Upper lobe of left lung (tissue), 6 donors: ENCODE results near the gene SMCO4. TPM values are rescaled to one million over a fixed set of nuclear protein-coding genes. Genes with fewer than 3 reads are reported as not detected.

ENCODE experiments used
- ATAC-seq, 2 donors: fragments of 200-7000 bp; cut with Tn5 transposase; one replicate each; pipeline ENCODE4 v1.9.1; 2022; ENCODE audit warnings: mild to moderate bottlenecking in 2 of 2, moderate library complexity in 2 of 2; ENCODE audit not compliant: low FRiP score in 2 of 2
- DNase-seq, 2 donors: peaks; one replicate each; pipeline ENCODE4 v3.0.0-alpha.2; 2019 to 2020
- H3K27ac ChIP-seq, 4 donors: fragments of 200-600 bp; sonication (generic); one replicate each; pipeline ENCODE4 v1.5.1; 2016 to 2019
- H3K27me3 ChIP-seq, 4 donors: fragments of 200-600 bp; sonication (generic); one replicate each; pipeline ENCODE4 v1.5.1; 2017 to 2019
- H3K36me3 ChIP-seq, 4 donors: fragments of 200-600 bp; sonication (generic); one replicate each; pipeline ENCODE4 v1.5.1; 2016 to 2019
- H3K4me1 ChIP-seq, 4 donors: fragments of 200-600 bp; sonication (generic); one replicate each; pipeline ENCODE4 v1.5.1; 2018 to 2019
- H3K4me3 ChIP-seq, 4 donors: fragments of 200-600 bp; sonication (generic); one replicate each; pipeline ENCODE4 v1.5.1; 2017 to 2019; ENCODE audit warnings: mild to moderate bottlenecking in 2 of 4, moderate library complexity in 1 of 4
- H3K9me3 ChIP-seq, 4 donors: fragments of 200-600 bp; sonication (generic); one replicate each; pipeline ENCODE4 v1.5.1; 2018 to 2019
- CTCF ChIP-seq, 6 experiments: fragments of 450-650 bp in 4 of 6; fragments of 200-600 bp in 2 of 6; sonication (generic) in 2 of 6; IDR thresholded peaks; one replicate each; pipeline ENCODE4 v1.5.1; 2016 to 2019; ENCODE audit warnings: antibody characterized with exemption in 6 of 6
- EP300 ChIP-seq, 4 donors: sonication (generic); formaldehyde crosslinking; IDR thresholded peaks; one replicate each; pipeline ENCODE4 v1.5.1; 2017; ENCODE audit warnings: antibody characterized with exemption in 4 of 4, control low read depth in 2 of 4
- POLR2A ChIP-seq, 4 donors: fragments of 450-650 bp; IDR thresholded peaks; one replicate each; pipeline ENCODE4 v1.5.1; 2016 to 2017; ENCODE audit warnings: antibody characterized with exemption in 4 of 4, mild to moderate bottlenecking in 2 of 4
- POLR2AphosphoS5 ChIP-seq, 2 donors: sonication (generic); formaldehyde crosslinking; IDR thresholded peaks; one replicate each; pipeline ENCODE4 v1.5.1; 2017; ENCODE audit warnings: antibody characterized with exemption in 2 of 2
- WGBS, 2 donors: methylation state at CpG; one replicate each; pipeline ENCODE4 v1.1.5; 2017 to 2018; 5-methylcytosine and 5-hydroxymethylcytosine counted together
- total RNA-seq, 6 donors: library from RNA; depleted of rRNA in 4 of 6; stranded (reverse); fragments of >200 nt in 4 of 6; gene quantifications; one replicate each; pipeline versions ENCODE4 v1.1.0 to v1.2.1, GENCODE V29; 2016 to 2021
- donor health status: DM: no; HTN: no; CAD: no; lungs with moderate emphysema.
- donor health status: DM: no; HTN: yes; CAD: no; lungs with severe emphysema.

SMCO4 gene
- total RNA-seq, 6 donors from 2014 or later: 13.6 to 62.4 (median 42.1) TPM

GRCh38 chr11:93481696-93482095 is 61.5 kb downstream of the SMCO4 start:
- TF ChIP-seq EP300 (IDR thresholded peaks at IDR 0.05): no peak
- TF ChIP-seq CTCF (IDR thresholded peaks at IDR 0.05): no peak
- TF ChIP-seq POLR2AphosphoS5 (IDR thresholded peaks at IDR 0.05): no peak
- TF ChIP-seq POLR2A (IDR thresholded peaks at IDR 0.05): no peak
- Histone ChIP-seq H3K36me3 (peaks cover 0 to 12% (median 2%) of the 10 kb centered on the region in 4 donors), H3K27ac (no peak overlapping the region), H3K4me1 (peaks cover 0 to 8% (median 1%) of the 10 kb centered on the region in 4 donors), H3K9me3 (no peaks in the 10 kb centered on the region), H3K4me3 (no peak overlapping the region), H3K27me3 (no peaks in the 10 kb centered on the region)
- DNase-seq: no peak
- no peak for ATAC-seq
- WGBS, 2 donors: 90 to 91% methylated on average over 6 of the region's 6 CpGs

- H3K27me3 ChIP-seq: no peaks in the 10 kb centered on the region
- no peak overlapping the region for H3K27ac ChIP-seq
- H3K9me3 ChIP-seq: no peaks in the 10 kb centered on the region
- ATAC-seq: no peak
- TF ChIP-seq POLR2AphosphoS5 (IDR thresholded peaks at IDR 0.05) (no peak), POLR2A (IDR thresholded peaks at IDR 0.05) (no peak), CTCF (IDR thresholded peaks at IDR 0.05) (no peak), EP300 (IDR thresholded peaks at IDR 0.05) (no peak)
- peak in 1 of 2 donors; percentile 73 for DNase-seq
- peaks cover 0 to 12% (median 2%) of the 10 kb centered on the region in 4 donors for H3K36me3 ChIP-seq
- no peak overlapping the region for H3K4me3 ChIP-seq
- peaks cover 0 to 8% (median 0%) of the 10 kb centered on the region in 4 donors for H3K4me1 ChIP-seq
- WGBS, 2 donors: 91 to 95% methylated on average over 16 of the region's 16 CpGs
Observed at GRCh38 chr11:93481279-93481678, 61.9 kb downstream of the SMCO4 start.

- TF ChIP-seq EP300 (IDR thresholded peaks at IDR 0.05) (no peak), CTCF (IDR thresholded peaks at IDR 0.05) (no peak), POLR2A (IDR thresholded peaks at IDR 0.05) (no peak), POLR2AphosphoS5 (IDR thresholded peaks at IDR 0.05) (no peak)
- Histone ChIP-seq H3K27ac (no peak overlapping the region), H3K9me3 (no peaks in the 10 kb centered on the region), H3K27me3 (no peaks in the 10 kb centered on the region), H3K36me3 (peaks cover 0 to 12% (median 2%) of the 10 kb centered on the region in 4 donors), H3K4me1 (peaks cover 0 to 8% (median 0%) of the 10 kb centered on the region in 4 donors), H3K4me3 (no peak overlapping the region)
- no peak for DNase-seq
- ATAC-seq: no peak
- 77 to 88% methylated on average over 1 of the region's 1 CpG for WGBS, 2 donors
Observed at GRCh38 chr11:93480756-93481155, 62.4 kb downstream of the SMCO4 start.

- 94 to 100% methylated on average over 2 to 6 of the region's 6 CpGs for WGBS, 2 donors
- TF ChIP-seq POLR2AphosphoS5 (IDR thresholded peaks at IDR 0.05) (no peak), EP300 (IDR thresholded peaks at IDR 0.05) (no peak), POLR2A (IDR thresholded peaks at IDR 0.05) (no peak), CTCF (IDR thresholded peaks at IDR 0.05) (no peak)
- Histone ChIP-seq H3K9me3 (no peaks in the 10 kb centered on the region), H3K27ac (no peak overlapping the region), H3K4me1 (peaks cover 0 to 8% (median 0%) of the 10 kb centered on the region in 4 donors), H3K36me3 (peaks cover 0 to 12% (median 2%) of the 10 kb centered on the region in 4 donors), H3K27me3 (no peaks in the 10 kb centered on the region), H3K4me3 (no peak overlapping the region)
- no peak for ATAC-seq
- no peak for DNase-seq
Observed at GRCh38 chr11:93480256-93480655, 62.9 kb downstream of the SMCO4 start.

- no peak for TF ChIP-seq EP300 (IDR thresholded peaks at IDR 0.05)
- no peak for TF ChIP-seq CTCF (IDR thresholded peaks at IDR 0.05)
- TF ChIP-seq POLR2AphosphoS5 (IDR thresholded peaks at IDR 0.05): no peak
- TF ChIP-seq POLR2A (IDR thresholded peaks at IDR 0.05): no peak
- Histone ChIP-seq H3K27ac (no peak overlapping the region), H3K9me3 (no peaks in the 10 kb centered on the region), H3K4me3 (no peak overlapping the region), H3K27me3 (no peaks in the 10 kb centered on the region), H3K36me3 (peaks cover 0 to 12% (median 2%) of the 10 kb centered on the region in 4 donors), H3K4me1 (peaks cover 0 to 8% (median 0%) of the 10 kb centered on the region in 4 donors)
- ATAC-seq (no peak), DNase-seq (peak in 1 of 2 donors; percentile 57)
- 96 to 97% methylated on average over 19 of the region's 19 CpGs for WGBS, 2 donors
Observed at GRCh38 chr11:93478841-93479240, 64.3 kb downstream of the SMCO4 start.
